HG02759 (cell line): ENCODE measurements around the gene LCE7A.

Experiments used
- ATAC-seq: cut with Tn5 transposase; IDR thresholded peaks from one replicate; pipeline ENCODE4 v1.9.1; 2021; ENCODE audit warnings: mild to moderate bottlenecking, moderate library complexity; ENCODE audit not compliant: unreplicated experiment

Gene LCE7A

GRCh38 chr1:152879559-152880198 lies 19.9 kb downstream of the LCE7A start:
- ATAC-seq = no peak

- ATAC-seq = no peak
Observed at GRCh38 chr1:152880316-152880715, 20.5 kb downstream of the LCE7A start.

DNA sequence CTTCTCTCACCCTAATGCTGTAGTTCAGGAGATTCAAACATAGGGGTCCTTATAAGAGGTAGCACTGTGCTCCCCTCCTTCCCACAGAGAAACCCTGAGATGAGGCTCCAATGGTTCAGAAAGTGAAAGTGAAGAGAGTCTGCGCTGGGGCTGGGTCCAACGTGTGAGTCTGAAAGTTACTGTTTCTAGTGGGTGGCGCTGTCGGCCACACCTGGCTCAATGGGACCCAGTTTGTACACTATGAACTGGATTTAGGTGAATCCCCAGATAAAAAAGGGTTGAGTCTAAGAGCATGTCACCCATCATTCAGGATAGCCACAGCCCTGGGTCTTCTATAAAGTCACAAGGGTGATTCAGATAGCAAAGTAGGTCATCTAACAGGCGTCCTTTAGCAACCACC lies 21.1 kb downstream of the LCE7A start:
- ATAC-seq = no peak

GRCh38 chr1:152884085-152884484 lies 24.3 kb downstream of the LCE7A start:
- ATAC-seq = no peak

DNA sequence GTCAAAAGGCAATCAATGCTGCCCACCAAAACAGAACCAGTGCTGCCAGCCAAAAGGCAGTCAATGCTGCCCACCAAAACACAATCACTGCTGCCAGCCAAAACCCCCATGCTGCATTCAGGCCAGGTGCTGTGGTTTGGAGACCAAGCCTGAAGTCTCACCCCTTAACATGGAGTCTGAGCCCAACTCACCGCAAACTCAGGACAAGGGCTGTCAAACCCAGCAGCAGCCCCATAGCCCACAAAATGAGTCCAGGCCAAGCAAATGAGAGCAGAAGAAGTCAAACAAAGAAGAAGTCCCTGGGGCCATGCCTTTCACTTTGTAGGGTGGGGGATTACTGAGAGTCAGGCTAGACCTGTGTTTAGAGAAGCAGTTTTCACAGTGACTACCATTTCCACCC lies 24.7 kb downstream of the LCE7A start:
- no peak for ATAC-seq

DNA sequence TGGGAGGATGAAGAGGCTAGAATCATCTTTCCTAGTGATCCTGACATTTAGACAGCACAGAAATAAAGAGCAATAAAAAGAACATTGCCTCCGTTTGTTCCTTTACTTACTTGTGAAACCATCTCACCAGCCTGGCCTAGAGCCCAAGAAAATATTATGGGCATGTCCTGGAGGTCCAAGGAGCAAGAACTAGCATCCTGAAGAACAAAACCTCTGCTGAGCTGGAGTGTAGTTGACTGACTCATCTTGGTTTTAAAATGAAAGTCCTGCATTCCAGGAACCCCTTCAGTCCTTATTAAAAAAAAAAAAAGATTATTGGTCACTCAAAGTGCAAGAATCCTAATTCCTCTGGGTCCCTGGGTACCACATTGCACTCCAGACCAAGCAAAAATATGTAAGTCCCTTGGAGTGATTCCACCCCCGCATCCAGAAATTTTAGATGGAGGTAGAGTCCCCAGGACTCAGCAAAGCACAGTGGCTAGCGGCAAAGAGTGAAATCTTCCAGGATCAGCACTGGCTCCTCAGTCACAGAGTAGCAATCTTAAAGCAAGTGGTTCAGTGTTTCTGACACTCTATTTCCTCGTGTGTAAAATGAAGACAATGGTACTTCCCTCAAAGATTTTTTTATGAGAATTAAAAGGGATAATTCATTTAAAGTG lies 25.3 kb downstream of the LCE7A start:
- no peak for ATAC-seq

DNA sequence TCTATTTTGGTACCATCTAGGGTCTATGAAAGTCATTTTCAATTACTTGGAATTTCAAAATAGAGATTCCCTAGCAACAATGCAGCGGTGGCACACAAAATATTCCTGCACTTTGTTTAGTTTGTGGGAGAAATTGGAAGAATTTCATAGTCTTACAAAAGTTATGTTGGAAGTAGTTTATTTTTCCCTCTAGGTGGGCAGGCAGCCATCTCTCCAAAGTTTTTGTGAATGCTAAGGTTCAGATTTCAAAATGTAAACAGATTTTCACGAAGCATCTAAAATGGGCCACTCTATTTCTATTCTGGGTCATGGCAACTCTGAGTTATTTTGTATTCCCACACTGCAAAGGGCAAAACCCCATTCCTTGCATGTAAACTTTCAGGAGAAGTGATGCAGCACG lies 26.3 kb downstream of the LCE7A start:
- ATAC-seq = no peak

DNA sequence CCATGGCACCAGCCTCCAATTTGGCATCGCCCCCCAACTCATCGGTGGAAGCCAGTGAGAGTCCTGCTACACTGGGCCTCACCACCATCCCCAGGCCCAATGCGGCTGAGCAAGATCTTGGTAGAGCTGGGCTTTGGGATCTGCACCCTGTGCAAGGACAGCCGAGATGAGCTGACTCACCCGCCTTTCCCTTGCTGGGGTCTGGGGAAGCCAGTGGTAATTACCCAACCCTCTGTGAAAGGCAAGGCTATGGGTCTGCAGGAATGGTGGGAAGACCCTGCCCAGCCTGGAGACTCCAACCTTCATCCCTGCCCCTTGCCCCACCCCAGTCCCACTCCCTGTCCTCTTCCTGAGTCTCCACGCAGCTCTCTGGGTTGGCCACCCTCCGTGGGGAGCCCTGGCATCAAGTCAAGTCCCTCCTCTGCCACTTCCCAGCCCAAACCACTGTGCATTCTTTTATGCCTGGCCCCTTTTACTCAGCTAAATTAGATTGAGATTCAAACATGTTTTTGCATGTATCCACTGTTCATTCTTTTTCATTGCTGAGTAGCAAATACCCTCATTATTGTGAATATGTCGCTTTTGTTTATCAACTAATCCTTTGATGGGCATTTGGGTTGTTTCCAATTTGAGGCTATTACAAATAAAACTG lies 27.1 kb downstream of the LCE7A start:
- no peak for ATAC-seq

- no peak for ATAC-seq
Observed at GRCh38 chr1:152888126-152888525, 28.3 kb downstream of the LCE7A start.

GRCh38 chr1:152899027-152899426 lies 39.2 kb downstream of the LCE7A start:
- ATAC-seq = no peak

- ATAC-seq = no peak
Observed at GRCh38 chr1:152899883-152900282, 40.1 kb downstream of the LCE7A start.

GRCh38 chr1:152901631-152902030 lies 41.8 kb downstream of the LCE7A start:
- ATAC-seq = no peak

DNA sequence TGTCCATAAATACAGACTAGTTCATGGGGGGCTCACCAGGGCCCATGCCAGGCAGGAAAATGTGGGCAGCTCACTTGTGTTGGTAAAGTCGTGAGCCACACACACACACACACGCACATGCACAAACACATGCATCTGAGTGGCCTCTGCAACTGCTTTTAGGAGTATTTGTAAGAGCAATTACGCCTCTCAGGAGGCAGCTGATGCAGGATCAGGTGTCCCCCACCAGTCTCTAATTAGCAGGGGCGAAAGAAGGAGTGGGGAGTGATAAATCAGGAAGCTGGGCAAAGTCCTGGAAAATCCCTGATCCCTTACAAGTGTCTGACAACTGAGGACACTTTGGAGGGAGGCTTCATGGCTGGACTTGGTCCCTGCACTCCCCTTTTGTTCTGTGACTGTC lies 42.8 kb downstream of the LCE7A start:
- no peak for ATAC-seq

- no peak for ATAC-seq
Observed at GRCh38 chr1:152904688-152905440, 45.1 kb downstream of the LCE7A start.

- ATAC-seq = no peak
Observed at GRCh38 chr1:152906023-152906565, 46.3 kb downstream of the LCE7A start.

GRCh38 chr1:152907686-152908601 lies 48.1 kb downstream of the LCE7A start, which contains the start of gene IVL:
Gene IVL (plus strand): TSS chr1:152908546. CDS start chr1:152909798, 1,252 bp downstream.
- ATAC-seq = peak; percentile 62

- no peak for ATAC-seq
Observed at GRCh38 chr1:152909206-152909605, 49.4 kb downstream of the LCE7A start.
